HG03108 (cell line): Measurements from ENCODE around the gene MTARC2.
"Not testable (repeated sequence)": the region's sequence is repeated elsewhere in the genome, so short reads cannot be mapped to it uniquely, and the experiment has no call there.

Experiments
- ATAC-seq: cut with Tn5 transposase; IDR thresholded peaks from one replicate; pipeline ENCODE4 v1.9.1; 2021; ENCODE audit warnings: moderate library complexity; ENCODE audit not compliant: unreplicated experiment

MTARC2 gene

DNA sequence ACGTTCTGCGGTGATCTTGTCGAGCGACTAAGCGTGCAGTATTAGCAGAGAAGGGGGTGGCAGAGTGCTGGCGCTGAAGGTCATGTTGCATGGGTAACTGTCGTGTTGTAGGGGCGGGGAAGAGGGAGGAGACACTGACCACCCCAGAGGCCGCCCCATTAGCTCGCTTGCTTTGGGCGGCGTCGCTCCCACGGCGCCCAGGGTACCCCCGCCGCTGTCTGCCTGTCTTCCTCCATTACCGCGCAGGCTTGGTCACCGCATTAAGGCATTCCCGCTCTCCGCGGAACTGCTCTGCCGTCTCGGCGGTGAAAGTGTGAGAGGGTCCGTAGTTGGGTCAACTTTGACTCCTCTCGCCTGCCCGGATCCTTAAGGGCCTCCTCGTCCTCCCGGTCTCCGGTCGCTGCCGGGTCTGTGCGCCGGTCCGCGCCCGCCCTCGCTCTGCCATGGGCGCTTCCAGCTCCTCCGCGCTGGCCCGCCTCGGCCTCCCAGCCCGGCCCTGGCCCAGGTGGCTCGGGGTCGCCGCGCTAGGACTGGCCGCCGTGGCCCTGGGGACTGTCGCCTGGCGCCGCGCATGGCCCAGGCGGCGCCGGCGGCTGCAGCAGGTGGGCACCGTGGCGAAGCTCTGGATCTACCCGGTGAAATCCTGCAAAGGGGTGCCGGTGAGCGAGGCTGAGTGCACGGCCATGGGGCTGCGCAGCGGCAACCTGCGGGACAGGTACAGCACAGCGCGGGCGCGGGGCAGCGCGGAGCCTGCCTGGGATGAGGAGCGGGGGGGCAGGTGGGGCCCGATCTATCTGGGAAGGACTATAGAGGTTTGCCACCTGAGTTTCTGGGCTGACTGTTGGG is at the start of gene MTARC2:
Gene MTARC2, plus strand, starts transcription at position 234 of the 846 bp plus-strand sequence. Its CDS starts 210 bp downstream, at position 444.
- peak; percentile 91 for ATAC-seq

DNA sequence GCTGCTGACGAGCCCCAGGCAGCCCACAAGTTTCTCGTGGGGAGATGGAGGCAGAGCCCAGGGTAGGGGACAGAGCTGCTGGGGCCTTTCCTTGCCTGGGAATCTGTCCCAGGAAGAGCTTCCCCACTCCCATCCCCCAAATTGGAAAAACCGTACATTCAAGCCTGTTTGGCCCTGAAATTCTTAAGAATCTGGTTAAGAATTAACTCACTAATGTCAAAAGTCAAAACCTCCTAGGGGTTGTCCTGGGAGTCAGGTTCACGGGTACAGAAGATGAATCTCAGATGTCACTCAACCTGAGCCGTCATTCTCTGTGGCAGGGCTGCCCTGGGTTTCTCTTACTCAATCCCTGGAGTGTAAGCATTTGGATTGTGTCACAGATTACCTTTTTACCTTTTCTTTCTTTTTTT is 49.5 kb upstream of the MTARC2 start:
- no peak for ATAC-seq

DNA sequence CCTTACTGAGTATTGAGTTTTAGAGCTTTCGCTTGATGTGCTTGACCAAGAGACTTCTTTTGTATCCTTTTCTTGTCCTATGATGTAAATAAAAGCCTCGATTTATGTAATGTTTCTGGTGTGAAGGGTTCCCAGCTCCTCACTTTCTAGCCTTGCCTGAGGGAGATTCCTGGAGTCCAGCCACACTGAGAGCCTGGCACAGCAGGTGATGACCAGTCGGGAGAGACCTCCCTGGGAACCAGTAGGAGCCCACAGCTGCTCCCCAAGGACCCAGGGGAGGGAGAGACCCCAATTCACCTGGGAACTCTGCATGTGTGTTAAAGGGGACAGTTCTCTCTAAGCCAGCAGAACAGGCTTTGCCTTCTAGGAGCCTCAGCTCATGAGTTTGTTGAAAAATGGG is 49.1 kb upstream of the MTARC2 start:
- no peak for ATAC-seq

DNA sequence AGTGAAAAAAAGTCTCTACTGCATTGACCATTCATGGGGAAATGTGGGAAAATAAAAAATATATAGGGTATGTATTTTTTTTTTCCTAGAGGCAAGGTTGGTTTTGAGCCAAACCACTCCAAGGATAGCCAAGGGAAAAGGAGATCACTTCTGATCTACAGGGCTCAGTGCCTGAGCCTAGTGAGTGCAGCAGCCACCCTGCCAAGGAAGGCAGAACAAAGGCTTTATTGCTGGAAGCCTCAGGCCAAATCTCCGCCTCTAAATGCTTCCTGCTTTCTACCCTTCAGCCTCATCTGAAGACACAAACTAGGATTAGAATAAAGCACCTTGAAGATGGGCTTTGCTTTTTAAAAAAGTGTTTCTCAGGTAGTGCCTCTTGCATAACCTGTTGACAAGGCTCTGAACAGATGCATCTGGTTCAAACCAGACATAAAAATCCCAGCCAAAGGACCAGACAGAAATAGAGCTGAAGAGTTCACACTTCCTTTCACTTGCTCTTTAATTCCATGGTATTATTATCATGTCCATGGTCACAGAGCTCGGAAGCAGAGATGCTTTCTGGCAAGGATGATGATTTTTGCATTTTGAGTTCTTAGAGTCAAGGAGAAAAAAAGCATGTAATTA is 47.5 kb upstream of the MTARC2 start:
- ATAC-seq, result no peak

DNA sequence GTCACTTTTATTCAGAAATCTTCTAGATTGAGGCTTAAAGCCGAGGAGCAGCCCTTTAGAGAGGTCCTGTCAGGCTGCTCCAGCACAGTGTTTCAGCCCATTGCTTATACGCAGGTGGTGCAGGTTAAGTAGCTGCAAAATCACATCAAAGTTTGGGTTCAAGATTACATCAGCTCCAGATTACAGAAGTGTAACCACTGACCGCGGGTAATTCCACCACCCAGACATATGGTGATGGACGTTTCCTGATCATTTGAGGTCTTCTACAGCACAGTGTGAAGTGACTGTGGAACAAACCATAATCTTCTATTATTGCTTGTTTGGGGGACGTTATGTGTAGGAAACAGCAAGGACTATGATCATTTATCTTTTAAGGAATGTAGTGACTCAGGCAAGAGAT is 46.1 kb upstream of the MTARC2 start:
- ATAC-seq, result no peak

DNA sequence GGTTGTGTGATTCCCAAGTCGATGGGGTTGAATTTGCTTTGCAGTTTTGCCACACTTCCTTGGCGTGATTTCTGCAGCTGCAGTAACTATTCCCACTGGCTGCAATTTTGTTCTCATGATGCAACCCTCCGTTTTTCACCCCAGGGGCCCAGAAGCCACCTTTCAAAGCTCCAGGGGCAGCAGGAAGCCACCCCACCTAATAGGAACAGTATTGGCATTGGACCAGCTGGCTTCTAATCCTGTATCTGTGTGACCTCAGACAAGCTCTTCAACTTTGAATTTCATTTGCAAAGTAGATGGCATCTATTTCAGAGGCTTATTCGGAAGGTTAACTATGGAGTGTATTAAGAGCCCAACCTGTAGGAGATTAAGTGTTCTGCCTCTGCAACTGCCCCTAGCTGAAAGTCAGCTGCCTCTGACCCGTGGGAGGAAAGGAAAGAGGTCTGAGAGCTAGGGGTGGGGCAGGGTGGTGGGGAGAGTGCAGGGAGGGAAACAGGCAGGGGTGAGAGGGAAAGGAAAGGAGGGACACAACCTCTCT is 45.3 kb upstream of the MTARC2 start:
- no peak for ATAC-seq

DNA sequence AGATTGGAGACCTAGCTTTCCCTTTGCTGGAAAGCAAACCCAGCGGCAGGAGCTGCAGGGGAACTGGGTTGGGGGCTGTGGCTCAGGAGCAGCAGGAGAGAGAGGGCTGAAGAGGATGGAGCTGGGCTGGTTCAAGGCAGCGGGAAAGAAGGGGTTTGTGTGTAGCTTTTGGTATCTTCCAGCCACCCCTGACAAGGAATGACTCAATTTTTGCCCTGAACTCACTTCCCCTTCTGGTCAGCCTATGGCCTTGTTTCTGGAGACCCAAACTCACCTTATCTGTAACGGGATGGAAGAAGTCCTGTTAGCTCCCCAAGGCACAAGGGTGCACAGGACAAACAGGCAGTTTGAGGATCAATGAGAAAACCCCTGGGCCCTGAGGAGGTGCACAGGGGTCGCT is 44.8 kb upstream of the MTARC2 start:
- ATAC-seq, result no peak

DNA sequence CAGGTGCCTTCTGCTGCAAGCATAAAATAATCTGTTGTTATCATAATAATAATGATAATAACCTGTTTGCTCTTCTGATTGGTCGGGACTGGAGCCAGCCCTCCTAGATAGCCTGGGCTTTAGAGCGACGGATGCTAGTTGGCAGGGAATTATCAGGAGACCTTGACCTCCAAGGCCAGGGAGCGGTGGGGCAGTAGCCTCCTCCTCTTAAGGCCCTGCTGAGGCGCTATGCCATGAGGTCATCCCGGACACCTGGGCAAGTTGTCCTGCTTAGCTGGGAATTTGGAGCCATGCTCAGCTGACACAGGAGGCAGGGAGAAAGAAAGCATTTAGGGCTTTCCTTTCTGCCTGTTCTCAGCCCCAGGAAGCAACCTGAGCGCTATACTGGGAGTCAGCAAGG is 42.3 kb upstream of the MTARC2 start:
- ATAC-seq, result no peak

DNA sequence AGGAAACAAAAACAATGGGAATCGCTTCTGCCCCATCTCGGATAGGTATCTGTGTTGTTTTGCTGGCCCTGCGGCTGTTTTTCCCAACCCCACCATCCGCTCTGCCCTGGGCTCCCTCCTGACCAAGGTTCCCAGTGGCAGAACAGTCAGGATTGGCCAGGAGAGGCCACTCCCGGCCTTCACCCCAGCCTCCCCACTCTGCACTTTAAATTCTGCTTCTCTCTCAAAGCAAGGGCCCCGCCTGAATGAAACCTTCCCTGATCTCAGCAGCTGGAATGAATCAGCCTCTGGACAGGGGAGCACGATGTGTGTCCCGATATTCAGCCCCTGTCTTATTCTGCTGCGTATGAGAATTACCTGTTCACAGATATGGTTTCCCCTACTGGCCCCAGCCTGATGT is 41.6 kb upstream of the MTARC2 start:
- no peak for ATAC-seq

DNA sequence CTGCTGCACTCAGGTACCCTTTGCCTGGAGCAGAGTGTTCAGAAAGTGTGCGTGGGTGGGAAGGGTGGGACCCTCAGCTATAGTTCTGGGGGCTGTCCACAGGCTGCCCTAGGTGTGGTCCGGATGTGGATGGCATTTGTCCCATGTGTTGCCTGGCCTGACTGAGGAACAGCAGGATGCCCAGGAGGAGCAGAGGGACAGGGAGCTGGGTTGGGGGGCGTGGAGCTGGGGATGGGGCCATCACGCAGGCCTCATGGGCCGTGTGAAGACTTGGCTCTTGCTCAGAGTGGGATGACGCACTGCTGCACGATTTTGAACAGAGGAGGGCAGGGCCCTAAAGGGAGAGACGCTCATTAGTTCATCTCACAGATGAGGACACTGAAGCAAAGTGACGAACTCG is 41.0 kb upstream of the MTARC2 start:
- no peak for ATAC-seq

DNA sequence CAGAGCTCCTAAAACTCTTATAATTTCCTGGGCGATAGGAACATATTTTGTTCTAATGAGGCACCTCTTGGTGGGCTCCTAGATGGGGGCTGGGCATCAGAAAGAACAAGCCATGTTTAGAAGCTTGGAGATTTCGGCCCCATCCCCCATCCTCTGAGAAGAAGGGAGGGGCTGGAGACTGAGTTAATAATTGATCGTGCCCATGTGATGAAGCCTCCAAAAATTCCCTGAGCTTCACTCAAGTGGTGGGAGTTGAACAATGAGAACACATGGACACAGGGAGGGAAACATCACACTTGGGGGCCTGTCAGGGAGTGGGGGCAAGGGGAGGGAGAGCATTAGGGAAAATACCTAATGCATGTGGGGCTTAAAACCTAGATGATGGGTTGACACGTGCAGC is 39.9 kb upstream of the MTARC2 start:
- ATAC-seq, result no peak

DNA sequence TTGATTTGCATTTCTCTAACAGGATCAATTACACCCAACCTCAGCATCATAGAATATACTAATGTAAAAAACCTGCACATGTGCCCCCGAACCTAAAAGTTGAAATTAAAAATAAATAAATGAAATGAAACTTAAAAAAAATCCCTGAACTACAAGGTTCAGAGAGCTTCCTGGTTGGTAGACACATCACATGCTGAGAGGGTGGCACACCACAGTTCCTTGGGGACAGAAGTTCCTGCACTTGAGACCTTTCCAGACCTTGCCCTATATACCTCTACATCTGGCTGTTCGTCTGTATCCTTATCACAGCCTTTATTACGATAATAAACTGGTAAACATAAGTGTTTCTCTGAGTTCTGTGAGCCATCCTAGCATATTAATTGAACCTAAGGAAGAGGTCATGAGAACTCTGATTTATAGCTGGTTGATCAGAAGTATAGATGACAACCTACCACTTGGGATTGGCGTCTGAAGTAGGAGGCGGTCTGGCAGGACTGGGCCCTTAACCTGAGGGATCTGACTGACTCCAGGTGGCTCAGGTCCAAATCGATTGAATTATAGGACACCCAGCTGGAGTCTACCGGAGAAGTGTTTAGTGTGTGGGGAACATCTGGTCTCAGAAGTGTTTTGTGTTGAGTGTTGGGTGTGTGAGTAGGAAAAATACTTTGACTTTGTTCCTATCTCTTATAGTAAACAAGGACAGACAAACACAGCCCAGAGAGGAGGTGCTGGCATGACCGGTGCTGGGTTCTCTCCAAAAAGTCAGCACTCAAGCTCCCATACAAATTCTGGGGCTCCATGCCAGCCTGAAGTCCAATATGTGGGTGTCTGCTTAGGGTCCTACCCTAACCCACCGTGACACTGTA is 39.0 kb upstream of the MTARC2 start:
- no peak for ATAC-seq

DNA sequence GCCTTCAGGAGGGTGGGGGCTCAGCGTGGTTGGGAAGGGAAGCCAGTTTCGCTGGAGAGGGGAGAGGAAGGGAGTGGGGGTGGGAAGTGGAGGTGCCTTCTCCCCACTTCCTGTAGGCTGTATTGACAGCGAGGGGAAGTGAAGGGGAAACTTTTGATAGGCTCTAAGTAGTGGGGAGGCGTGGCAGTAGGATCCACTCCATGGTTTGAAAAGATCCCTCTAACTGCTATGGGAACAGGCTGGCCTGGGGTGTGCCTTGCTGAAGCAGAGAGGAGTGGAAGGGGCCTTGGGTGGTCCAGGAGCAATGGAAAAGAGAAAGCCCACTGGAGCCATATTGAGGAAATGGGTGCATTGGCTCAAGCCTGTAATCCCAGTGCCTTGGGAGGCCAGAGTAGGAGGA is 37.8 kb upstream of the MTARC2 start:
- ATAC-seq, result no peak

DNA sequence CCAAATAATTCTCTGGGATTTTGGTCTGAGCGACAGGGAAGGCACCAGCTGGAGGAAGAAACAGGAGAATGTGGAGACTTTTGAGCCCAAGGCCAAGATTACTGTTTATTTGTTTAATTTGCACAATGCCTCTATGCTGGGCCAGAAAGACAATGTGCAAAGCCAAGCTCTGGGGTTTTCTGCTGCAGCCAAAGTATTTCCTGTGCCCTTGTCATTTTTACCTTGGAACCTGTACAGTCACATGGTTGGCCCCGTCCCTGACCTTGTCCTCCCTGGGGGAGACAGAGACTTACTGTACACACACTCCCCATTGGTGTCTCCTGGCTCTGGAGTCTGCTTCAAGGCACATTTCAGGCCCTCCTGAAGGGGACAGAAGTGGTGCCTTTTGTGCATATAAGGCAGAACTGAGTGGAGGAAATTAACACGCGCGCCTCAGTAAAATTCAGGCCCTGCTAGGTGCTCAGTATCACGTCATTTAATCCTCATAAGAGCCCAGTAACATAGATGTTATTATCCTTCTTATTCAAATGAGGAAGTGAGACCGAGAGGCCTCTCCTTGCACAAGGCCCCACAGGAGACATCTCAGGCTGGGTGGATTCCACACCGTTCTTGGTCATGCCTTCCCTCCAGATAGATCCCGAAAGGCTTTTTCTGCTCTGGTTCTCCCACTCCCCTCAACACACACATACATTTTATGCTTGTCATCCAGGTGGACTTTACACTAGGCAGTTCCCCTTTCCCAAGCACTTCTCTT is 36.9 kb upstream of the MTARC2 start:
- peak; percentile 84 for ATAC-seq

DNA sequence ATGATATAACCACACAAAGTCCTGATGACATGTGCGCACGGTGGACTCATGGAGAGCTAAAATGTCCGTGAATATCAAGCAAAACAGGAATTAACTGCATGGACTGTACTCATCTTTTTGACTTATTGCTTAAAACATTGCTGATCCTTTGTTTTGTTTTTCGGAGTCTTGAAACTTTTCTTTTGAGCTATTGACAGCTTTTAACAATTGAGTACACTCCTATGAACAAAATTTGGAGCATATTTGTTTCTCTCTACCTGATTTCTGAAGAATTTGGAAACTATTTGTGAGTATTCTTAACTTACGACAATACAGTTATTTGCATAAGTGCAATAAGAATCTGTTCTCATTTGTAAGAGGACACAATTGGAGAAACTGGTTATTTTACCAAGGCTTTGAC is 32.1 kb upstream of the MTARC2 start:
- not testable (repeated sequence) for ATAC-seq

DNA sequence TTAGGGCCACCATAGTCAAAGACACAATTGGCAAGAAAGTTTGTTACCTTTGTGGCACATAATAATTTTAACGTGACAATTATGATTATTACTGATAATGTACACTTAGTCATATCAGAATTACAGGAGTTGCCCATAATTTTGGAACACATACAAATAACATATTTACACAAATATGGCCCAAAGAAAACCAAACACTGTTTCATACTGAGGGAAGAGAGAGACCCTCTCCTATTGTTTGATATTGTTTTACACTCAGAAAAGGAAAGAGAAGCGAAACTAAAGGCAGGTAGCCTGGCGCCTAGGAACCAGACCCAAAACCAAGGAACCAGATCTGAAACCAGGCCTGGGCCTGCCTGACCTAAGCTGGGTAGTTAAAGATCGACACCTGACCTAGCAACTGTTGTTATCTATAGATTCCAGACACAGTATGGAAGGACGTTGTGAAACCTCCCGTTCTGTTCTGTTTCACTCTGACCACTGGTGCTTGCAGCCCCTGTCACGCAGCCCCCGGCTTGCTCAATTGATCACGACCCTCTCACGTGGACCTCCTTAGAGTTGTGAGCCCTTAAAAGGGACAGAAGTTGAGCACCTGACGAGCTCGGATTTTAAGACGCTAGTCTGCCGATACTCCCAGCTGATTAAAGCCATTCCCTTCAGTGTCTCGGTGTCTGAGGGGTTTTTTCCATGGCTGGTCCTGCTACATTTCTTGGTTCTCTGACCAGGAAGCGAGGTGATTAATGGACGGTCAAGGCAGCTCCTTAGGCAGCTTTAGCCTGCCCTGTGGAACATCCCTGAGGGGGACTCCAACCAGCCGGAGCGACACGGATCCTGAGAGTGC is 30.1 kb upstream of the MTARC2 start:
- ATAC-seq, result no peak

DNA sequence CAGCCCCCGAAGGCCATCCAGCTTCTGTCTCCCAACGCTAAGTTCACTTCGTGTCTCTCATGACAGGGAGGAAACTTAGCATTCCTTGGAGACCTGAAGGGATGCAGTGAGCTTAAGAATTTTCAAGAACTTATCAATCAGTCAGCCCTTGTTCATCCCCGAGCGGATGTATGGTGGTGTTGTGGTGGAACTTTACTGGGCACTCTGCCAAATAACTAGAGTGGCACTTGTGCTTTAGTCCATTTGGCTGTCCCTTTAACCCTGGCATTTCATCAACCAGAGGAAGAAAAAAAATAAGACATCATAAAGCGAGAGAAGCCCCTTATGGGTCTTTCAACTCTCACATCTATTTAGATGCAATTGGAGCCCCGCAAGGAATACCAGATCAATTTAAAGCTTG is 26.9 kb upstream of the MTARC2 start:
- not testable (repeated sequence) for ATAC-seq

DNA sequence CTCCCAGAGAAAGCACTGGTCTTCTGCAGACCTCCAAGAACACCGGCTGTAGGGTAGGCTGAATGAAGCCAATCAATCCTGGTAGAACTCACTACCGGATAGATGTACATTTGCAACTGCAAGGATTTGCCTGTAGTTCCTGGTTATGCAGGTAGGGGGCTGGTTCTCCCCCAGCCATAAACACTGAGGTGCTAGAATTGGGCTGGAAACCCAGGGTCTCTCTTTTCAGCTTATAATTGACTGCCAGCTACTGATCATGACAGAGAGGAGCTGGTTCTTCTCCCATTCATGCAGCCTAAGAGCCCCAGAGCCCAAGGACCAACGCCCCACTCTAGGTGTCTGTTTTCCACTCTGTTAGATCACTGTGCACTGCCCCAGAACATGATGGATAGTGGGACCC is 21.5 kb upstream of the MTARC2 start:
- no peak for ATAC-seq

DNA sequence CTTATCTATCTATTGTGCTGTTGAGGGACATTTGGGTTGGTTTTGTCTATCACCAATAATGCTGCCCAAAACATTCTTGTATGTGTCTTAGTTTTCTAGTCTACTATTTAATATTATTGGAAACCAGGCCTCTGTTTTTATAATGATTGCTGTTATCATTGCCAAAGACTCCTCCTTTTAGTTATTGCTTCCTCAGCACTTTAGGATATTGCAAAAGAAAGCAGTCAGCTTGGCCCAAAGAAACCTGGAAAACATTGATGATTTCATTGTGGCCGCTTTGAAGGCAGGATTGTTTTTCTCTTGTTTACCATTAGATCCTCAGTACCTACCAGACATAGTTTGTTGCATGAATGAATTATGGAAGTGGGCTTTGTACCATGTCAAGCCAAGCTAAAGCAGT is 20.6 kb upstream of the MTARC2 start:
- ATAC-seq, result no peak

DNA sequence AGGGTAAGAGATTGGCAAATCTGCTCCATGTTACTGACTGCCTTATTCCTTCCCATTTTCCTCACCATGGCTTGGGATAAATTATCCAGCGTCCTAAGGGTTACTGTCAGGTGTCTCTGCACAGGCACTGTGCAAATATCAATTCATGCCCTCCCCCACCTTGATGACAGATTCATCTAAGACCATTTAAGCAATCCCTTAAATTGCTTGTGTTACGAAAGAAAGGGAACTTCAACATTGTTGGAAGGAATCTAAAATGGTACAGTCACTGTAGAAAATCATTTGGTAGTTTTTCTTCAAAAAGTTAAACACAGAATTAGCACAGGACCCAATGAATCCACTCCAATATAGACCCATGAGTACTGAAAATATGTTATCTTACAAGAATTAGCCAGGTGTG is 17.6 kb upstream of the MTARC2 start:
- no peak for ATAC-seq
